ENCODE measurements around the gene PTPN23.
A peak's percentile ranks its signal among the peaks of the same experiment; 100 is the strongest.

The PTPN23 gene, protein sequence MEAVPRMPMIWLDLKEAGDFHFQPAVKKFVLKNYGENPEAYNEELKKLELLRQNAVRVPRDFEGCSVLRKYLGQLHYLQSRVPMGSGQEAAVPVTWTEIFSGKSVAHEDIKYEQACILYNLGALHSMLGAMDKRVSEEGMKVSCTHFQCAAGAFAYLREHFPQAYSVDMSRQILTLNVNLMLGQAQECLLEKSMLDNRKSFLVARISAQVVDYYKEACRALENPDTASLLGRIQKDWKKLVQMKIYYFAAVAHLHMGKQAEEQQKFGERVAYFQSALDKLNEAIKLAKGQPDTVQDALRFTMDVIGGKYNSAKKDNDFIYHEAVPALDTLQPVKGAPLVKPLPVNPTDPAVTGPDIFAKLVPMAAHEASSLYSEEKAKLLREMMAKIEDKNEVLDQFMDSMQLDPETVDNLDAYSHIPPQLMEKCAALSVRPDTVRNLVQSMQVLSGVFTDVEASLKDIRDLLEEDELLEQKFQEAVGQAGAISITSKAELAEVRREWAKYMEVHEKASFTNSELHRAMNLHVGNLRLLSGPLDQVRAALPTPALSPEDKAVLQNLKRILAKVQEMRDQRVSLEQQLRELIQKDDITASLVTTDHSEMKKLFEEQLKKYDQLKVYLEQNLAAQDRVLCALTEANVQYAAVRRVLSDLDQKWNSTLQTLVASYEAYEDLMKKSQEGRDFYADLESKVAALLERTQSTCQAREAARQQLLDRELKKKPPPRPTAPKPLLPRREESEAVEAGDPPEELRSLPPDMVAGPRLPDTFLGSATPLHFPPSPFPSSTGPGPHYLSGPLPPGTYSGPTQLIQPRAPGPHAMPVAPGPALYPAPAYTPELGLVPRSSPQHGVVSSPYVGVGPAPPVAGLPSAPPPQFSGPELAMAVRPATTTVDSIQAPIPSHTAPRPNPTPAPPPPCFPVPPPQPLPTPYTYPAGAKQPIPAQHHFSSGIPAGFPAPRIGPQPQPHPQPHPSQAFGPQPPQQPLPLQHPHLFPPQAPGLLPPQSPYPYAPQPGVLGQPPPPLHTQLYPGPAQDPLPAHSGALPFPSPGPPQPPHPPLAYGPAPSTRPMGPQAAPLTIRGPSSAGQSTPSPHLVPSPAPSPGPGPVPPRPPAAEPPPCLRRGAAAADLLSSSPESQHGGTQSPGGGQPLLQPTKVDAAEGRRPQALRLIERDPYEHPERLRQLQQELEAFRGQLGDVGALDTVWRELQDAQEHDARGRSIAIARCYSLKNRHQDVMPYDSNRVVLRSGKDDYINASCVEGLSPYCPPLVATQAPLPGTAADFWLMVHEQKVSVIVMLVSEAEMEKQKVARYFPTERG (N-terminal part only)
- total RNA-seq: 25.4 to 43.6 (median 30.7) reads per million in 3 donors

DNA sequence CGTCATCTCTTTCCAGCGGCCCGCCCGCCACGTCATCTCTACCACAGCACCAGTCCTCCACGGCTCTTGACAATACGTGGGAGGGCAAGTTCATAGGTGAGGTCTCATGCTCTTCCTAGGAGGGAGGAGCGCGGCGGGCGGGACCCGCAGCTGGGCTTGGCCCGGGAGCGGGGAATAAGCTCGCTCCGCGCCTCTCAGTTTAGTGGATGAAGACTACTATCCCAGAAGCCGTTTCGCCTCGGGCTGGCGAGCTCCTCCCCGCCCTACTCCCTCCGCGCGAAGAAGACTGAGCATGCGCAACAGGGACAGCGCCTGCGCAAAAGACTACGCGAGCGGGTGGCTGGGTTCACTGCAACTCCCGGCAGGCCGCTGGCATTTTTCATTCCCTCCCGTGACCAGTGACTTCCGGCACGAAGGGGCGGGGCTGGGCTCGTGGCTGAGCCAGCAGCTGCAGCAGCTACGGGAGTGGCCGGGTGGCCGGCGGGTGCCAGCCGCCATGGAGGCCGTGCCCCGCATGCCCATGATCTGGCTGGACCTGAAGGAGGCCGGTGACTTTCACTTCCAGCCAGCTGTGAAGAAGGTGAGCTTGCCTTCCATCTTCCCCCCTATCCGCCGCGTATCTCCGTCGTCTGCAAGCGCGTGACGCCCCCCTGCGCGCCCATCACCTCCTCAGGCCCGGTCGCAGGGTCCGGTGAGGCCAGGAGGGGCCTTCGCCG is at the start of gene PTPN23:
TSS of gene PTPN23 (plus strand) at position 421 of the 716 bp plus-strand sequence. CDS start at position 497, 76 bp downstream.
- H3K9me3 ChIP-seq (ENCODE audit: control insufficient read depth, low read length): no peaks in the 10 kb centered on the region
- H3K36me3 ChIP-seq (ENCODE audit: control insufficient read depth, insufficient read depth, low read length): no peaks in the 10 kb centered on the region
- DNase-seq: peak; percentile 98 to 99 (median 98)
- H3K4me1 ChIP-seq (ENCODE audit: control insufficient read depth, insufficient read depth, low read length, poor library complexity, severe bottlenecking): peaks cover 18% of the 10 kb centered on the region
- peak within 1 kb of the TSS; percentile 93 for H3K27ac ChIP-seq (ENCODE audit: insufficient read depth, low read length, poor library complexity, severe bottlenecking)
- peak within 1 kb of the TSS; percentile 94 for H3K4me3 ChIP-seq (ENCODE audit: insufficient read depth, low read depth, low read length, poor library complexity, severe bottlenecking)
- H3K27me3 ChIP-seq (replicated peaks; ENCODE audit: control insufficient read depth, insufficient read depth, low read length, poor library complexity, severe bottlenecking): no peaks in the 10 kb centered on the region

DNA sequence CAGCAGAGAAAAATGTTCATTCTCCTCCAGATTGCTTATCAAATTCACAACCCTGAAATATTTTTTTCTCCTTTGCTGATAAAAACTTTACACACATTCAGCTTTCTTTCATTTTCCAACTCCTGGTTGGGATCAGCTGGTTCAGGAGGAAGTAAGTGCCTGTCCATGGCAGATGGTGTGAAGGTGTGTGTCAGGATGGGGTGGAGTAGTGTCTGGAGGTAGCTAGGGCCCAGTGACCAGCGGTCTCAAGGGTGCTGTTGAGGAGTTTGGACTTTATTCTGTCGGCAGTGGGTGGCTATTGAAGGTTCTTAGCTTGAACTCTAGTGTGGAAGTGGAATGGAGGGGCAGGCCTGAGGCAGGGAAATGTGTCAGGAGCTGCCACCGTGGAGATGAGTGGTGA is 46.9 kb upstream of the PTPN23 start:
- H3K4me1 ChIP-seq (ENCODE audit: control insufficient read depth, insufficient read depth, low read length, poor library complexity, severe bottlenecking): no peaks in the 10 kb centered on the region
- H3K36me3 ChIP-seq (ENCODE audit: control insufficient read depth, insufficient read depth, low read length): peaks cover 73% of the 10 kb centered on the region
- no peak for DNase-seq
- no peak overlapping the region for H3K27ac ChIP-seq (ENCODE audit: insufficient read depth, low read length, poor library complexity, severe bottlenecking)
- no peaks in the 10 kb centered on the region for H3K9me3 ChIP-seq (ENCODE audit: control insufficient read depth, low read length)
- no peak overlapping the region for H3K4me3 ChIP-seq (ENCODE audit: insufficient read depth, low read depth, low read length, poor library complexity, severe bottlenecking)
- no peaks in the 10 kb centered on the region for H3K27me3 ChIP-seq (replicated peaks; ENCODE audit: control insufficient read depth, insufficient read depth, low read length, poor library complexity, severe bottlenecking)

DNA sequence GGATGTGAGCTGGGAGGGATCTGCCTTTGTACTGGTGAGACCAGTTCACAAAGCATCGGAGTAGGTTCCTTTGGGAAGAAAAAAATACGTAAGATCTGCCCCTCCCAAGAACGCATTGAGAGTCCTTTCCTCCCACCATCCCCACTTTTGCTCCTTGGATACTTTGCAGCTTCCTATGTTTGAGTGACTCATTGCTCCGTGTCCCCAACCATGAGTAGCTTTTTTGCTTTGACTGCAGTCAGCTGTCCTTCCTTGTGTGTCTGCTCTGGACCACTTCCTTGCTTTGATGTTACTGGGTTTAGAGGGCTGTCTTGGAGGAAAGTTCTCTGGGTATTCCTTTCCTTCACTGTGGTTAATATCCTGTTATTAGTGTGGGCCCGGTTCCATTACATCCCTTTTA is 43.2 kb upstream of the PTPN23 start:
- Histone ChIP-seq H3K4me3 (ENCODE audit: insufficient read depth, low read depth, low read length, poor library complexity, severe bottlenecking) (no peak overlapping the region), H3K27ac (ENCODE audit: insufficient read depth, low read length, poor library complexity, severe bottlenecking) (no peak overlapping the region), H3K4me1 (ENCODE audit: control insufficient read depth, insufficient read depth, low read length, poor library complexity, severe bottlenecking) (no peaks in the 10 kb centered on the region), H3K36me3 (ENCODE audit: control insufficient read depth, insufficient read depth, low read length) (peaks cover 67% of the 10 kb centered on the region), H3K9me3 (ENCODE audit: control insufficient read depth, low read length) (no peaks in the 10 kb centered on the region), H3K27me3 (replicated peaks; ENCODE audit: control insufficient read depth, insufficient read depth, low read length, poor library complexity, severe bottlenecking) (no peaks in the 10 kb centered on the region)
- DNase-seq: no peak

DNA sequence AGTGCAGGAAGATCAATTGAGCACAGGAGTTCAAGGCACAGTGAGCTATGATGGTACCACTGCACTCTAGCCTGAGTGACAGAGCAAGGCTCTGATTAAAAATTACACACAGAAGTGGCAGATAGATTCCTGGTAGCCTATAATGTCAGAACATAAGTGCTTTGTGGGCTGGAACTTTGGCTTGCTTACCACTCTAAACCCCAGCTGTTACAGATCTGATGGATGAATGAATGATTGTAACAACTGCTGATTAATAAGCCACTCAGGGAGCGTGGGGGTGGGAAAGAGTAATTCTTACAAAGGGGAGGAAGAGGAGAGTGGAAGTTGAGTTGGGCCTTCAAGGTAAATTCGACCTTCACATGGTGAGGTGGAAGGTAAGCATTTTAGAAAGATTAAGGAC is 40.9 kb upstream of the PTPN23 start:
- H3K36me3 ChIP-seq (ENCODE audit: control insufficient read depth, insufficient read depth, low read length): peaks cover 63% of the 10 kb centered on the region
- DNase-seq: no peak
- no peaks in the 10 kb centered on the region for H3K9me3 ChIP-seq (ENCODE audit: control insufficient read depth, low read length)
- no peaks in the 10 kb centered on the region for H3K27me3 ChIP-seq (replicated peaks; ENCODE audit: control insufficient read depth, insufficient read depth, low read length, poor library complexity, severe bottlenecking)
- no peaks in the 10 kb centered on the region for H3K4me1 ChIP-seq (ENCODE audit: control insufficient read depth, insufficient read depth, low read length, poor library complexity, severe bottlenecking)
- no peak overlapping the region for H3K4me3 ChIP-seq (ENCODE audit: insufficient read depth, low read depth, low read length, poor library complexity, severe bottlenecking)
- H3K27ac ChIP-seq (ENCODE audit: insufficient read depth, low read length, poor library complexity, severe bottlenecking): no peak overlapping the region

DNA sequence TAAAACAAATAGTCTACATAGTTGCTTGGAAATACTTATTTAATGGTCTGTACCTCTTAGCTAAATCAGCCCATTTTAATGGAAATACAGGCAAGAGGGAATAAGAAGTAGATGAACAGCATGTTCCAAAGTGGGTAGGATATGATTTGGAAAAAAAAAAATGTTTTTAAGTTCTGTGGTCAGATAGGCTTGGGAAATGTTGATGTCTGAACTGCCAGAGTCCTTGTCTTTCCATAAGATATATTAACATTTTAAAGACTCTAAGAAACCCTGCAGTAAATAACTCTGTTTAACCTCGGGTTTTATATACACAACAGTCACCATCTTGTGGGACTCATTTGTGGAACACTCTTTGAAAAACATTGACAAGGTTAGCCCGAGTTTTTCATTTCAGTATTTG is 40.0 kb upstream of the PTPN23 start:
- Histone ChIP-seq H3K27ac (ENCODE audit: insufficient read depth, low read length, poor library complexity, severe bottlenecking) (no peak overlapping the region), H3K4me1 (ENCODE audit: control insufficient read depth, insufficient read depth, low read length, poor library complexity, severe bottlenecking) (no peaks in the 10 kb centered on the region), H3K27me3 (replicated peaks; ENCODE audit: control insufficient read depth, insufficient read depth, low read length, poor library complexity, severe bottlenecking) (no peaks in the 10 kb centered on the region), H3K4me3 (ENCODE audit: insufficient read depth, low read depth, low read length, poor library complexity, severe bottlenecking) (no peak overlapping the region), H3K36me3 (ENCODE audit: control insufficient read depth, insufficient read depth, low read length) (peaks cover 57% of the 10 kb centered on the region), H3K9me3 (ENCODE audit: control insufficient read depth, low read length) (no peaks in the 10 kb centered on the region)
- DNase-seq: no peak

DNA sequence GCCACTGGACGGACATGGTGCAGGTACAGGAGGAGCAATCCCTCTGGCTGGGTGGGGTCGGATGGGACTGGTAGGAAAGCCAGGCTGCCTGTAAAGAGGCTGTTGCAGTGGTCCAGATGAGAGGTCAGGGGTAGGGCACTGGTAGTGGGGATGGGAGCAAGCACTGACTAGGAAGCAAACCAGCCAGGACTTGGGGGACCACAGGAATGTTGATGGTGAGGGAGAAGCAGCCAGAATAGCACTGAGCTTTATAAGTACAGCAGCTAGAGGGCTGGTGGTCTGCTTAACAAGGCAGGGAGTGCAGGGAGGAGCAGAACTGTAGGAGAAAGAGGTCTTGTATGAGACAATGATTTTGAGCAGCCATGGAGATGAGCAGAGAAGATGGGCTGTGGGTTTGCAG is 38.7 kb upstream of the PTPN23 start:
- H3K4me1 ChIP-seq (ENCODE audit: control insufficient read depth, insufficient read depth, low read length, poor library complexity, severe bottlenecking): no peaks in the 10 kb centered on the region
- no peaks in the 10 kb centered on the region for H3K9me3 ChIP-seq (ENCODE audit: control insufficient read depth, low read length)
- H3K27ac ChIP-seq (ENCODE audit: insufficient read depth, low read length, poor library complexity, severe bottlenecking): no peak overlapping the region
- H3K36me3 ChIP-seq (ENCODE audit: control insufficient read depth, insufficient read depth, low read length): peaks cover 44% of the 10 kb centered on the region
- no peaks in the 10 kb centered on the region for H3K27me3 ChIP-seq (replicated peaks; ENCODE audit: control insufficient read depth, insufficient read depth, low read length, poor library complexity, severe bottlenecking)
- no peak overlapping the region for H3K4me3 ChIP-seq (ENCODE audit: insufficient read depth, low read depth, low read length, poor library complexity, severe bottlenecking)
- no peak for DNase-seq

DNA sequence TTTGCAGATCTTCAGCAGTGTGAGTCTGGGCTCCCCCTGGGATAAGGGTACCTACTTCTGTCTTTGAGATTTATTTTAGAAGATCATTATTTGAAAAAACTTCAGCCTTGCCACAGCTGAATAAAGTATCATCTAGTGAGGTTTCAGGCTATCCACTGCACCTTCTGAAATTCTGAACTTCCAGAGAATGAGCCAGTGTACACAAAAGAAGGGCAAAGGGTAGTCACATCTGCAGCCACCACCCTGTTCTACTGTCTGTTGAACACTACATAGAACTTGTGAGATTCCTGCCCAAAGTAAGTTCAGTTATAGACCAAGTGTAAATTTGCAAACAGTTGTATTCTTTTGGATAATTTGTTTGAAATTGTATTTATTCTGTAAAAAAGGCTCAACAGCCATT is 38.0 kb upstream of the PTPN23 start:
- Histone ChIP-seq H3K27ac (ENCODE audit: insufficient read depth, low read length, poor library complexity, severe bottlenecking) (no peak overlapping the region), H3K4me3 (ENCODE audit: insufficient read depth, low read depth, low read length, poor library complexity, severe bottlenecking) (no peak overlapping the region), H3K4me1 (ENCODE audit: control insufficient read depth, insufficient read depth, low read length, poor library complexity, severe bottlenecking) (no peaks in the 10 kb centered on the region), H3K36me3 (ENCODE audit: control insufficient read depth, insufficient read depth, low read length) (peaks cover 38% of the 10 kb centered on the region), H3K27me3 (replicated peaks; ENCODE audit: control insufficient read depth, insufficient read depth, low read length, poor library complexity, severe bottlenecking) (no peaks in the 10 kb centered on the region), H3K9me3 (ENCODE audit: control insufficient read depth, low read length) (no peaks in the 10 kb centered on the region)
- DNase-seq: no peak

DNA sequence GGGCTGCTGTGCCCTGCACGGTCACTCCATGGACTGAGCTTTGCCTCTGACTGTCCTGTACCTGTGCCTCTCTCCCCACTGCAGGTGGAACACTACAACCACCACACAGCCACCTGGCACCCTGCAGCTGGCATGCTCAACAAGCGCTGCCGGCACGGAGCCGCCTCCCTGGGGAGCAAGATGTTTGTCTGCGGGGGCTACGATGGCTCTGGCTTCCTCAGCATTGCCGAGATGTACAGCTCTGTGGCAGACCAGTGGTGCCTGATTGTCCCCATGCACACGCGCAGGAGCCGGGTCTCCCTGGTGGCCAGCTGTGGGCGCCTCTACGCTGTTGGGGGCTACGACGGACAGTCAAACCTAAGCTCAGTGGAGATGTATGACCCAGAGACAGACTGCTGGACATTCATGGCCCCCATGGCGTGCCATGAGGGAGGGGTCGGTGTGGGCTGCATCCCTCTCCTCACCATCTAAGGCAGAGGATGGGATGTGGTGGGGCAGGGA is 37.3 kb upstream of the PTPN23 start:
- no peak for DNase-seq
- peaks cover 31% of the 10 kb centered on the region for H3K36me3 ChIP-seq (ENCODE audit: control insufficient read depth, insufficient read depth, low read length)
- no peaks in the 10 kb centered on the region for H3K27me3 ChIP-seq (replicated peaks; ENCODE audit: control insufficient read depth, insufficient read depth, low read length, poor library complexity, severe bottlenecking)
- H3K4me1 ChIP-seq (ENCODE audit: control insufficient read depth, insufficient read depth, low read length, poor library complexity, severe bottlenecking): no peaks in the 10 kb centered on the region
- H3K27ac ChIP-seq (ENCODE audit: insufficient read depth, low read length, poor library complexity, severe bottlenecking): no peak overlapping the region
- no peak overlapping the region for H3K4me3 ChIP-seq (ENCODE audit: insufficient read depth, low read depth, low read length, poor library complexity, severe bottlenecking)
- no peaks in the 10 kb centered on the region for H3K9me3 ChIP-seq (ENCODE audit: control insufficient read depth, low read length)

DNA sequence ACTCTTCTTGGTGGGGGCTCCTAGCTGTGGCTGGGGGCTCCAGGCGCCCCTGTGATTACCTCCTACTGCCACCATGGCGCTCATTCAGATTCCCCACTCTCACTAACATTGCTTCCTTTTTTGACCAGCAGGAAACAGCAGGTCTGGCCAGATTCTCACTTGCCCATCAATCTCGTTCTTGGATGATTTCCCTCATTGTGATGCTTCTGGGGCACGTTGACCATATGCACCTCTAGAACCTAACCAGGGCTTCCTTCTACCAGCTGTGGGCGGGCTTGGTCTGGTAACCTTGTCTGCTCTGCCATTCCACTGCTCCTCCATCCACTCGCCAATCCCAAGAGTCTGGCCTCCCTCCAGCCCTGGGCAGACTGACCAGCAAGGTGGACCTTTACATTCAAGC is 35.9 kb upstream of the PTPN23 start:
- H3K9me3 ChIP-seq (ENCODE audit: control insufficient read depth, low read length): no peaks in the 10 kb centered on the region
- no peaks in the 10 kb centered on the region for H3K27me3 ChIP-seq (replicated peaks; ENCODE audit: control insufficient read depth, insufficient read depth, low read length, poor library complexity, severe bottlenecking)
- H3K36me3 ChIP-seq (ENCODE audit: control insufficient read depth, insufficient read depth, low read length): peaks cover 24% of the 10 kb centered on the region
- H3K4me1 ChIP-seq (ENCODE audit: control insufficient read depth, insufficient read depth, low read length, poor library complexity, severe bottlenecking): no peaks in the 10 kb centered on the region
- no peak overlapping the region for H3K27ac ChIP-seq (ENCODE audit: insufficient read depth, low read length, poor library complexity, severe bottlenecking)
- DNase-seq: no peak
- H3K4me3 ChIP-seq (ENCODE audit: insufficient read depth, low read depth, low read length, poor library complexity, severe bottlenecking): no peak overlapping the region
